ENCODE results near the gene TP53I13.

Gene TP53I13

GRCh38 chr17:29567554-29568330 is 759 bp upstream of the TP53I13 start:
- DNase-seq: peak; percentile 65

GRCh38 chr17:29569245-29569950 is 897 bp downstream of the TP53I13 start:
- peak; percentile 46 for DNase-seq

GRCh38 chr17:29570521-29570920 is 2.0 kb downstream of the TP53I13 start:
- DNase-seq: no peak

GRCh38 chr17:29571486-29571882 is 3.0 kb downstream of the TP53I13 start:
- DNase-seq: no peak

GRCh38 chr17:29571883-29572681 is 3.6 kb downstream of the TP53I13 start:
- no peak for DNase-seq

- peak; percentile 61 for DNase-seq
Measured at GRCh38 chr17:29572691-29573557, 4.4 kb downstream of the TP53I13 start.

GRCh38 chr17:29573558-29573869 is 5.0 kb downstream of the TP53I13 start:
- no peak for DNase-seq

- no peak for DNase-seq
Measured at GRCh38 chr17:29573871-29574731, 5.6 kb downstream of the TP53I13 start.

- DNase-seq: no peak
Measured at GRCh38 chr17:29574732-29575510, 6.4 kb downstream of the TP53I13 start.

GRCh38 chr17:29575511-29576213 is 7.2 kb downstream of the TP53I13 start:
- DNase-seq: no peak

GRCh38 chr17:29576214-29577000 is 7.9 kb downstream of the TP53I13 start:
- no peak for DNase-seq

- no peak for DNase-seq
Measured at GRCh38 chr17:29577001-29577370, 8.5 kb downstream of the TP53I13 start.

- DNase-seq: no peak
Measured at GRCh38 chr17:29577385-29578211, 9.1 kb downstream of the TP53I13 start.

- DNase-seq: no peak
Measured at GRCh38 chr17:29578626-29579485, 10.4 kb downstream of the TP53I13 start.

GRCh38 chr17:29579866-29580771 is 11.6 kb downstream of the TP53I13 start:
- peak; percentile 81 for DNase-seq

GRCh38 chr17:29581583-29582253 is 13.2 kb downstream of the TP53I13 start:
- no peak for DNase-seq
